Fibroblast of pulmonary artery (primary cell): ENCODE measurements around the gene LAMB3.

Experiments used
- DNase-seq: peaks from one replicate; pipeline ENCODE4 v3.0.0-alpha.2; 2010; ENCODE audit warnings: low read depth
- H3K4me3 ChIP-seq: replicated peaks from 2 replicates; pipeline ENCODE4 v1.5.1; 2011; ENCODE audit warnings: low read depth, mild to moderate bottlenecking, control low read depth, low read length, moderate library complexity
- CTCF ChIP-seq: IDR thresholded peaks from 2 replicates; pipeline ENCODE4 v1.5.1; 2011; ENCODE audit warnings: mild to moderate bottlenecking, control low read depth, low read length, inconsistent platforms; ENCODE audit errors: missing control alignments

The LAMB3 gene

GRCh38 chr1:209634005-209634737 lies 18.1 kb downstream of the LAMB3 start:
- no peak for DNase-seq
- no peak for TF ChIP-seq CTCF
- no peak overlapping the region for H3K4me3 ChIP-seq

- H3K4me3 ChIP-seq, result no peak overlapping the region
- DNase-seq, result no peak
- TF ChIP-seq CTCF, result no peak
These were observed 18.8 kb downstream of the LAMB3 start for GRCh38 chr1:209633335-209633997.

- DNase-seq, result no peak
- TF ChIP-seq CTCF, result no peak
- no peak overlapping the region for H3K4me3 ChIP-seq
These were observed 21.6 kb downstream of the LAMB3 start for GRCh38 chr1:209630383-209631225.

- no peak overlapping the region for H3K4me3 ChIP-seq
- TF ChIP-seq CTCF, result no peak
- DNase-seq, result no peak
These were observed 22.4 kb downstream of the LAMB3 start for GRCh38 chr1:209629621-209630382.

- DNase-seq, result no peak
- H3K4me3 ChIP-seq, result no peak overlapping the region
- TF ChIP-seq CTCF, result no peak
These were observed 23.5 kb downstream of the LAMB3 start for GRCh38 chr1:209628618-209629299.

GRCh38 chr1:209627732-209628196 lies 24.5 kb downstream of the LAMB3 start:
- no peak overlapping the region for H3K4me3 ChIP-seq
- peak; percentile 97 for TF ChIP-seq CTCF
- peak; percentile 77 for DNase-seq
